GM12873 (cell line): ENCODE data around the gene WDR31.
A peak's percentile ranks its signal among the peaks of the same experiment; 100 is the strongest.

Source experiments
- CTCF ChIP-seq: IDR thresholded peaks from 2 replicates; pipeline ENCODE4 v1.5.1; 2012; ENCODE audit warnings: low read depth, mild to moderate bottlenecking, moderate library complexity, low read length, control low read depth; ENCODE audit not compliant: insufficient read depth; ENCODE audit errors: missing control alignments

The WDR31 gene

GRCh38 chr9:113340011-113340699 is at the start of gene WDR31:
Gene WDR31, minus strand, starts transcription at chr9:113340275. Its CDS starts 8,253 bp downstream, at chr9:113332022.
- TF ChIP-seq CTCF = peak; percentile 3

- TF ChIP-seq CTCF = no peak
Observed at GRCh38 chr9:113389451-113389850, 49.4 kb upstream of the WDR31 start.

- TF ChIP-seq CTCF = no peak
Observed at GRCh38 chr9:113388833-113389232, 48.8 kb upstream of the WDR31 start.

- TF ChIP-seq CTCF = no peak
Observed at GRCh38 chr9:113387560-113388230, 47.6 kb upstream of the WDR31 start.

GRCh38 chr9:113386571-113387393 is 46.7 kb upstream of the WDR31 start:
- no peak for TF ChIP-seq CTCF

- TF ChIP-seq CTCF = no peak
Observed at GRCh38 chr9:113381909-113382411, 41.9 kb upstream of the WDR31 start.
